ENCODE results near the gene CUBN.
"Not testable (repeated sequence)": the region's sequence is repeated elsewhere in the genome, so short reads cannot be mapped to it uniquely, and the experiment has no call there.

- TF ChIP-seq CTCF (conservative IDR thresholded peaks at IDR 0.05 in 1 of 2, IDR thresholded peaks at IDR 0.05 in 1 of 2; ENCODE audit: extremely low read depth in 1 of 2, insufficient read depth in 1 of 2, low read depth in 1 of 2, low read length in 2 of 2); EZH2 (IDR thresholded peaks at IDR 0.05; ENCODE audit: borderline replicate concordance, low read length): not testable (repeated sequence)
Observed at GRCh38 chr10:17012731-17013130, 116.9 kb downstream of the CUBN start.

Measured in mammary epithelial cell (primary cell).